G401.6 (cell line): ENCODE data around the gene NPAS4.
"Not testable (repeated sequence)": the region's sequence is repeated elsewhere in the genome, so short reads cannot be mapped to it uniquely, and the experiment has no call there.

Source experiments
- FAIRE-seq: peaks from 2 replicates; lab custom pipeline; 2012; peaks lifted over from hg19 to GRCh38; lab: Jason Lieb, UNC

Gene NPAS4

GRCh38 chr11:66418168-66418985, 2.5 kb upstream of the NPAS4 start:
- no peak for FAIRE-seq

- no peak for FAIRE-seq
Observed at GRCh38 chr11:66418986-66419308, 1.9 kb upstream of the NPAS4 start.

- no peak for FAIRE-seq
Observed at GRCh38 chr11:66419825-66420224, 1.0 kb upstream of the NPAS4 start.

GRCh38 chr11:66421492-66422205, 814 bp downstream of the NPAS4 start:
- FAIRE-seq: no peak

GRCh38 chr11:66426314-66426713, 5.5 kb downstream of the NPAS4 start:
- no peak for FAIRE-seq

GRCh38 chr11:66428933-66429332, 8.1 kb downstream of the NPAS4 start:
- FAIRE-seq: no peak

GRCh38 chr11:66429983-66430602, 9.3 kb downstream of the NPAS4 start:
- FAIRE-seq: no peak

- not testable (repeated sequence) for FAIRE-seq
Observed at GRCh38 chr11:66431287-66431686, 10.5 kb downstream of the NPAS4 start.

- FAIRE-seq: not testable (repeated sequence)
Observed at GRCh38 chr11:66431871-66432329, 11.1 kb downstream of the NPAS4 start.

- no peak for FAIRE-seq
Observed at GRCh38 chr11:66432597-66432996, 11.8 kb downstream of the NPAS4 start.

GRCh38 chr11:66437979-66438503, 17.2 kb downstream of the NPAS4 start:
- no peak for FAIRE-seq

- FAIRE-seq: peak; percentile 97
Observed at GRCh38 chr11:66438504-66439466, 17.9 kb downstream of the NPAS4 start, which contains the start of gene MRPL11. MRPL11 (minus strand) TSS chr11:66438848; CDS start chr11:66438754, 94 bp downstream.

GRCh38 chr11:66440101-66440939, 19.5 kb downstream of the NPAS4 start:
- not testable (repeated sequence) for FAIRE-seq

- not testable (repeated sequence) for FAIRE-seq
Observed at GRCh38 chr11:66440940-66441282, 20.1 kb downstream of the NPAS4 start.

- FAIRE-seq: no peak
Observed at GRCh38 chr11:66443602-66444001, 22.8 kb downstream of the NPAS4 start.

GRCh38 chr11:66447012-66447411, 26.2 kb downstream of the NPAS4 start:
- FAIRE-seq: no peak

GRCh38 chr11:66448523-66448922, 27.7 kb downstream of the NPAS4 start:
- no peak for FAIRE-seq

GRCh38 chr11:66450560-66450959, 29.7 kb downstream of the NPAS4 start:
- FAIRE-seq: no peak

GRCh38 chr11:66451663-66452062, 30.8 kb downstream of the NPAS4 start:
- FAIRE-seq: no peak

GRCh38 chr11:66454247-66454646, 33.4 kb downstream of the NPAS4 start:
- no peak for FAIRE-seq

- FAIRE-seq: no peak
Observed at GRCh38 chr11:66454828-66455227, 34.0 kb downstream of the NPAS4 start.
